ENCODE data around the gene ZNF496.
"Not testable (repeated sequence)": the region's sequence is repeated elsewhere in the genome, so short reads cannot be mapped to it uniquely, and the experiment has no call there.

Gene ZNF496

DNA sequence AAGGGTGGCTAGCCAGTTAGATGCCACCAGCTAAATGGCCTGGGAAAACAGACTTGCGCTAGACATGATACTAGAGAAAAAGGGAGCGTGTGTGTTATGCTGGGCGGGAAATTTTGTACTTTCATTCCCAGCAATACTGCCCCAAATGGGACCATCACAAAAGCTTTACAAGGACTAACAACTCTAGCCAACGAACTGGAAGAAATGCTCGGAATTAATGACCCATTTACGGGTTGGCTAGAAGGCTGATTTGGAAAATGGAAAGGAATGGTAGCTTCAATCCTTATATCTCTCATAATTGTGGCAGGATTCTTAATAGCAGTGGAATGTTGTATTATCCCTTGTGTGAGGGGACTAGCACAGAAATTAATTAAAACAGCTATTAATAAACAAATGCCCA is 27.9 kb upstream of the ZNF496 start:
- DNase-seq (ENCODE audit: low read depth in 2 of 2) = no peak

GRCh38 chr1:247358920-247359319 is 27.3 kb upstream of the ZNF496 start:
- DNase-seq (ENCODE audit: low read depth in 2 of 2) = no peak

DNA sequence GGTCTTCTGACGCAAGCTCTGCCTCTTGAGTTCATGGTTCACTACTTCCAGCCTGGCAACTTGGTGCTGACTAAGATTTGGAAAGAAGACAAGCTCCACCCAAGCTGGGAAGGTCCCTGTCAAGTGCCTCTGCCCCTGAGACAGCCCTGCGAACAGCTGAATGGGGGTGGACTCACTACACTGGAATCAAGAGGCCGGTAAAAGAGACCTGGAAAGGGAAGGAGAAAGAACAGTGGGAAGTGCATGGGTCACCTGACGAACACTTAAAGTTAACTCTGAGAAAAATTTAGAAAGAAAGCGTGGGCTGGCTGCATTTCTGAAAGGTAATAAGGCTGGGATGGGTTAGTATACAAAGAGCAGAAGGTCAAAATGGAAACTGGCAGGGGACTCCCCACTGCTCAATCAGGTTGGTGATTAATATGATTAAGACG is 26.1 kb upstream of the ZNF496 start:
- DNase-seq (ENCODE audit: low read depth in 2 of 2) = no peak

- DNase-seq (ENCODE audit: low read depth in 2 of 2) = no peak
These were observed 25.5 kb upstream of the ZNF496 start for GRCh38 chr1:247357052-247357780.

DNA sequence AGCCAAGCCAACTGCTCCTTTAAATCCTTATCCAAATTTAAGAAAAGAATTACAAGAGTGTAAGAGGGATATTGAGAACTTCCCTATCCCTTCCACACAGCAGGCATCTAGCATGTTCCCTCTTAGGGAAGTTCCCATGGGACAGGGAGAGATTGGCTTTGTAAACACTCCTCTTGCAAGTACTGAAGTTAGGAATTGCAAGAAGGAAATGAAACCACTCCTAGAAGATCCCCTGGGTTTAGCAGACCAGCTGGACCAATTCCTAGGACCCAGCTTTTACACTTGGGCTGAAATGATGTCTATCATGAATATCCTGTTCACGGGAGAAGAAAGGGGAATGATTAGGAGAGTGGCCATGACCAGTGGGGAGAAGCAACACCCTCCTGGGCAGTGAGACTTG is 23.5 kb upstream of the ZNF496 start:
- not testable (repeated sequence) for DNase-seq (ENCODE audit: low read depth in 2 of 2)

DNA sequence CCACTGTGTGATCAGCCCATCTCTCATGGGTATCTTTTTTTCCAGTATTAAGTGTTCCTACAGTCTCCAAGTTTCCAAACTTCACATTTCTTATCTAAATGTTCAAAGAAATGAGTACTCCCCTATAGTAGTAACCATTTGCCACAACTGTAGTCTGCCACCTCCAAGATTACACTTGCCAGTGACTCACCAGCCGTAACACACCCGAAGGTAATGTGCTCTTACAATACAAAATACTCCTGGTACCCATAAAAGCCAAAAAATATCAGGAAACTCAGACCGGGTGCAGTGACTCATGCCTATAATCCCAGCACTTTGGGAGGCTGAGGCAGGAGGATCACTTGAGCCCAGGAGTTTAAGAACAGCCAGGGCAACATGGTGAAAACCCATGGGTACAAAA is 20.5 kb upstream of the ZNF496 start:
- DNase-seq (ENCODE audit: low read depth in 2 of 2) = no peak

DNA sequence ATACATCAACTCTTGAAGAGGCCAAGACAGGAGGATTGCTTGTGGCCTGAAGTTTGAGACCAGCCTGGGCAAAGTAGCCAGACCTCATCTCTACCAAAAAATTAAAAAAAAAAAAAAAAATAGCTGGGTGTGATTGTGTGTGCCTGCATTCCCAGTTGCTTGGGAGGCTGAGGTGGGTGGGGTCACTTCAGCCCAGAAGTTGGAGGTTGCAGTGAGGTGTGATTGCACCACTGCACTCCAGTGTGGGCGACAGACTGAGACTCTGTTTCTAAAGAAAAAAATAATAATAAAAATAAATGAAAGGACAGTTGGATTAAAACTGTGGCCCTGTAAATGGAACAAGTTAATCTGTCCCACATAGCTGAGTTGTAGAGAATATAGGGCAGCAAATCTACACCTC is 18.9 kb upstream of the ZNF496 start:
- no peak for DNase-seq (ENCODE audit: low read depth in 2 of 2)

- DNase-seq (ENCODE audit: low read depth in 2 of 2) = no peak
These were observed 16.0 kb upstream of the ZNF496 start for GRCh38 chr1:247347477-247348222.

- DNase-seq (ENCODE audit: low read depth in 2 of 2) = no peak
These were observed 14.2 kb upstream of the ZNF496 start for GRCh38 chr1:247345881-247346280.

- DNase-seq (ENCODE audit: low read depth in 2 of 2) = no peak
These were observed 12.1 kb upstream of the ZNF496 start for GRCh38 chr1:247343801-247344200.

- no peak for DNase-seq (ENCODE audit: low read depth in 2 of 2)
These were observed 7.1 kb upstream of the ZNF496 start for GRCh38 chr1:247338723-247339275.

DNA sequence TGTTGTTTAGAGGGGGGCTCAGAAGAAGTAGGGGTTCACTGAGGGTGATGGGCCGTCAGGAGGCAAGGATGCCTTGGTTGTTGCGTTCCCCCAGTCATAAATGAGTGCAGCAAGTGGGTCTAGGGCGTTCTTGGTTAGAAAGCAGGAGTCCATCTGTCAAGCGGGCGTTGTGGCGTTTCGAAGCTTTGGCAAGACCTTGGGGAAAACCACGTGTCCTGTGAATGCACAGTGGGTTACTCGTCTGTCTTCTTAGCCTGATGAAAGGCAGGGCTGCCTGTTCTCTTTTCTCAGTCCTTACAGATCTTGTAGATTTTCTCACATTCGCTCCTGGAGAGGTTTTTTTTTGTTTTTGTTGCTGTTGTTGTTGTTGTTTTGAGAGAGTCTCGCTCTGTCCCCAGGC is 6.3 kb upstream of the ZNF496 start:
- DNase-seq (ENCODE audit: low read depth in 2 of 2) = no peak

- no peak for DNase-seq (ENCODE audit: low read depth in 2 of 2)
These were observed 5.6 kb upstream of the ZNF496 start for GRCh38 chr1:247337250-247337746.

DNA sequence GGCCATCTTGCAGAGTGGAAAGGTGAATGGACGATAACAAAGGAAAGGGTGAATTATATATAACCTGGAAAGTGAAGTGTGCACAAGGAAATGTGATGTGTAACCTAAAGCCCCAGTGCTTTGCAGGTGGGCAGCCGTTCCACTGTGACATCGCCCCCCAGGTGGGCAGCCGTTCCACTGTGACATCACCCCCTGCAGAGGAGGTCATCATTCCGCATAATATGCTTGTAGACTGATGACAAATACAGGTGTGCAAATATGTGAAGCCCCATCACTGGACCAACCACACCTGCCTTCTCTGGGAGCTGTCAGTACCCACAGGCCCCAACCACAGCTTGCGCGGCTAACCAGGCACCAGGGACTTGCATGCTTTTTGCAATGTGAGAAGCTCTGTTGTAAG is 4.7 kb upstream of the ZNF496 start:
- no peak for DNase-seq (ENCODE audit: low read depth in 2 of 2)

GRCh38 chr1:247335882-247336281 is 4.2 kb upstream of the ZNF496 start:
- no peak for DNase-seq (ENCODE audit: low read depth in 2 of 2)

GRCh38 chr1:247334378-247335133 is 2.9 kb upstream of the ZNF496 start:
- no peak for DNase-seq (ENCODE audit: low read depth in 2 of 2)

- no peak for DNase-seq (ENCODE audit: low read depth in 2 of 2)
These were observed 1.1 kb upstream of the ZNF496 start for GRCh38 chr1:247332623-247333361.

DNA sequence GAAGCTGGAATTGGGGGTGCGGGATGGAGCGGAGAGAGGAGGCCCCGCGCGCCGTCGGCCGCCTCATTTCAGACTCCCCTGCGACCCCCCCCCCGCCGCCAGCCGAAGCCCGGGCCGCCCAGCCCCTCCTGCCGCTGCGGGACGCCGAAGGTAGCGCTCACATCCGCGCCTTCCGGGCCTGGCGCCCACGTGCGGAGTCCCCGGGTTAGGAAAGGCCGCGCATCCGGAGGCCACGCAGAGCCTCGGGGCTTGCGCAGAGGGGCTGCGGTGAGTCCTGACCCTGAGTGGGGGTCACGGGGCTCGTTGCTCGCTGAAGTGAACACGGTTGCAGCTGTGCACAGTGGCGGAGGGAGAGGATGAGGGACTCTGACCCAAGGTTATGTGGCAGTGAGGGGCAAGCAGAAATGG is 552 bp upstream of the ZNF496 start:
- peak in 1 of 2 donors; percentile 25 for DNase-seq (ENCODE audit: low read depth in 2 of 2)

DNA sequence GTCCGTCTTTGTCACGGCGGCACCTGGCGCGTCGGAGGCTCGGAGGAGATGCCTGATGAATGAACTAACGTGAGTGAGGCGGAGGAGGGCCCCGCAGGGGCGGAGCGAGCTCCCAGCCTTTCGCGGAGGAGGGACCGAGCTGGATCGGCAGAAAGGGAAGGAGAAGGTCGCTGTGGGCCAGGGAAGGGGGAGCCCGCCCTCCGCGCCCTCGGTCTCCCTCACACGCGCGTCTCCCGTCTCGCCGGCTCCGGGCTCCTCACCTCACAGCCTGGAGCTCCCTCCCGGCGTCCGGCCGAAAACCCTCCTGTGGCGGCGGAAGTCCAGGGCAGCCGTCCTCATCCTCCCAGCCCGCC is 519 bp downstream of the ZNF496 start:
- peak in 1 of 2 donors; percentile 54 for DNase-seq (ENCODE audit: low read depth in 2 of 2)

DNA sequence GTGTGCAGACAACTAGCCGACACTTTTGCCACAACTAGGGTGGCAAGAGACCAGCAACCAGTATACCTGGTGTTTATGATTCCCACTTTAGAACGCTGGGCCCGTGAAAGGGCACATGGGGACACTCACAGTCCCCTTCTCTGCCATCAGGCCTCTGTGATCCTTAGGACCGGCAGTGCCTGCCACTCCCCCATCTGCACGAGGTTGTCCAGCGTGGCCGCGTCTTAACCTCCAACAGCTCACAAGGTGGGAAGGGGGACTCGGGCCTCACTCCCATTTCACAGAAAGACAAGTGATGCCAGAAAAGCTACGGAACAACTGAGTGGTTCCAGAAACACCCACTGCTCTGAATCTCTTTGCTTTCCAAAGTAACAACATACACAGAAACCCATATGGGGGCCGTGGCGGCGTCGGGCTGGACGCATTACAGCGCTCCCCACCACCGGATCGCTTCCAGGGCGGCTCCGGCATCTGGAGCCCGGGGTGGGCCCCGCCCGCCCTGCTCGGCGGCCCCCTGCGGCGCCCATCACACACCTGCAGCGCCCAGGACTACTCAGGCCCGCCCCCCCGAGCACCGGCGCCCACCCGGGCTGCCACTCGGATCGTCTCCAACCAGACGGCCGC is 1.0 kb downstream of the ZNF496 start:
- no peak for DNase-seq (ENCODE audit: low read depth in 2 of 2)

DNA sequence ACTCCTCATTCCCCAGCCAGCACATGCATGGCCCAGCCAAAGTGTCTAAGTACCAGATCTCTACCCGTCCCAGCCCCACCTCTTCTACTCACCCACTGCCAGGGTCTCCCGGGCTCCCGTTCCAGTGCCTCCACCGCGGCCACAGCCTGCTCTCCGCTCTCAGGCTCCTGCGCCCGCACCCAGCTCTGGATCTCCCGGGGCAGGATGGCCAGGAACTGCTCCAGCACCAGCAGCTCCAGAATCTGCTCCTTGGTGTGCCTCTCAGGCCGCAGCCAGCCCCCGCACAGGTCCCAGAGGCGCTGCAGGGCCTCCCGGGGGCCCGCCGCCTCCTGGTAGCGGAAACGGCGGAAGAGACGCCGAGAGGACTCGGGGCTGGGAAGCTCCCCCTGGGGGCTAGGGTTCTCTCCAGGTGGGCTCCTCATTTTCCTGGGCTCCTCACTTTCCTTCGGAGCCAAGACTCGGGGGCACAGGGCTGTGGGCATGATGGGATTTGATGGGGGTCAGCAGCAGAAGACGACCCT is 2.5 kb downstream of the ZNF496 start:
- DNase-seq (ENCODE audit: low read depth in 2 of 2) = no peak
